H1 (cell line): ENCODE data around the gene SKIL. TPM values are rescaled to one million over a fixed set of nuclear protein-coding genes. Genes with fewer than 3 reads are reported as not detected.

ENCODE experiments used
- CTCF ChIA-PET: fragments of 300-600 bp; sonication (Branson Sonifier 250); formaldehyde crosslinking; loops from one replicate; lab custom pipeline; 2021; ENCODE audit not compliant: partially characterized antibody; lab: Charles Lee
- POLR2A ChIA-PET: fragments of 300-600 bp; sonication (Branson Sonifier 250); formaldehyde crosslinking; loops from one replicate; lab custom pipeline; 2021; ENCODE audit warnings: inconsistent platforms; ENCODE audit not compliant: partially characterized antibody; lab: Charles Lee
- DNase-seq, 2 experiments: peaks; one replicate each; pipeline versions ENCODE4 v3.0.0 to v3.0.0-alpha.2; 2010 to 2022; ENCODE audit warnings: low spot score in 2 of 2, low read depth in 1 of 2, mixed read lengths in 1 of 2
- FAIRE-seq: peaks from 2 replicates; lab custom pipeline; 2011; peaks lifted over from hg19 to GRCh38; lab: Jason Lieb, UNC
- H2AFZ ChIP-seq: 2 replicates; pipeline ENCODE4 v1.8.1; 2012; ENCODE audit warnings: low read length, inconsistent platforms
- H2AK5ac ChIP-seq: 2 replicates; pipeline ENCODE4 v1.6.1; 2013; ENCODE audit warnings: low read depth, low read length
- H2BK120ac ChIP-seq: replicated peaks from 2 replicates; pipeline ENCODE3; 2013; ENCODE audit warnings: low read depth, low read length, inconsistent platforms
- H2BK12ac ChIP-seq: 2 replicates; pipeline ENCODE4 v1.6.1; 2013; ENCODE audit warnings: low read depth, low read length
- H2BK15ac ChIP-seq: 2 replicates; pipeline ENCODE4 v1.6.1; 2013; ENCODE audit warnings: low read length
- H2BK20ac ChIP-seq: 2 replicates; pipeline ENCODE4 v1.6.1; 2013; ENCODE audit warnings: low read length
- H2BK5ac ChIP-seq: 2 replicates; pipeline ENCODE4 v1.6.1; 2013; ENCODE audit warnings: low read depth, low read length
- H3K14ac ChIP-seq: 2 replicates; pipeline ENCODE4 v1.6.1; 2013; ENCODE audit warnings: inconsistent platforms; ENCODE audit not compliant: insufficient read length
- H3K18ac ChIP-seq: 2 replicates; pipeline ENCODE4 v1.6.1; 2013; ENCODE audit warnings: low read length; ENCODE audit errors: extremely low read depth
- H3K23ac ChIP-seq: 2 replicates; pipeline ENCODE4 v1.6.1; 2013; ENCODE audit warnings: inconsistent platforms; ENCODE audit not compliant: insufficient read length
- H3K23me2 ChIP-seq: 2 replicates; pipeline ENCODE4 v1.6.1; 2013; ENCODE audit warnings: low read depth, low read length
- H3K27ac ChIP-seq: 2 replicates; pipeline ENCODE4 v1.6.1; 2011; ENCODE audit warnings: low read depth, low read length, inconsistent platforms
- H3K27me3 ChIP-seq, 4 experiments: replicated peaks in 1 of 4; 1 replicate in 1 of 4; 2 replicates in 3 of 4; pipeline versions ENCODE4 v1.6.1 to v1.8.1; 2011 to 2013; ENCODE audit warnings: low read length in 3 of 4, mild to moderate bottlenecking in 3 of 4, inconsistent platforms in 2 of 4, mixed read lengths in 2 of 4, moderate library complexity in 1 of 4; ENCODE audit not compliant: control insufficient read depth in 3 of 4, insufficient read depth in 3 of 4; ENCODE audit errors: extremely low read depth in 1 of 4
- H3K36me3 ChIP-seq, 4 experiments: 2 replicates each; pipeline versions ENCODE4 v1.6.1 to v1.8.1; 2011 to 2013; ENCODE audit warnings: mild to moderate bottlenecking in 4 of 4, low read length in 3 of 4, moderate library complexity in 2 of 4, control low read depth in 1 of 4, inconsistent platforms in 1 of 4; ENCODE audit not compliant: insufficient read depth in 4 of 4, control insufficient read depth in 2 of 4
- H3K4ac ChIP-seq: replicated peaks from 2 replicates; pipeline ENCODE3; 2013; ENCODE audit warnings: low read length, low read depth, mixed read lengths, inconsistent platforms; ENCODE audit not compliant: insufficient read length
- H3K4me1 ChIP-seq, 4 experiments: replicated peaks in 1 of 4; 1 replicate in 1 of 4; 2 replicates in 3 of 4; pipeline versions ENCODE4 v1.6.1 to v1.8.1; 2011 to 2013; ENCODE audit warnings: low read length in 3 of 4, inconsistent platforms in 2 of 4, mixed read lengths in 1 of 4; ENCODE audit not compliant: insufficient read depth in 4 of 4, control insufficient read depth in 3 of 4
- H3K4me2 ChIP-seq, 2 experiments: 2 replicates each; pipeline versions ENCODE4 v1.6.1 to v1.8.1; 2011 to 2013; ENCODE audit warnings: low read depth in 2 of 2, low read length in 2 of 2, control low read depth in 1 of 2, inconsistent platforms in 1 of 2, mild to moderate bottlenecking in 1 of 2; ENCODE audit not compliant: insufficient read depth in 1 of 2
- H3K4me3 ChIP-seq, 4 experiments: fragments of 200-600, 300-600 bp in 1 of 4; sonication (generic), shearing (Covaris generic), sonication (Bioruptor Twin) in 1 of 4; 2 replicates each; pipeline versions ENCODE4 v1.5.1 to v1.8.1; 2011 to 2016; ENCODE audit warnings: low read length in 4 of 4, low read depth in 3 of 4, control low read depth in 2 of 4, inconsistent platforms in 2 of 4, mild to moderate bottlenecking in 2 of 4, mixed read lengths in 1 of 4, moderate library complexity in 1 of 4; ENCODE audit not compliant: insufficient read depth in 2 of 4; ENCODE audit errors: extremely low read depth in 1 of 4
- H3K56ac ChIP-seq: replicated peaks from 2 replicates; pipeline ENCODE3; 2013; ENCODE audit warnings: low read depth, mild to moderate bottlenecking, mixed read lengths, low read length, inconsistent platforms; ENCODE audit not compliant: insufficient read length
- H3K79me1 ChIP-seq: 2 replicates; pipeline ENCODE4 v1.6.1; 2013; ENCODE audit warnings: low read depth, low read length, control low read depth
- H3K79me2 ChIP-seq, 2 experiments: 2 replicates each; pipeline versions ENCODE4 v1.6.1 to v1.8.1; 2012 to 2013; ENCODE audit warnings: low read length in 2 of 2, mild to moderate bottlenecking in 2 of 2, inconsistent platforms in 1 of 2; ENCODE audit not compliant: insufficient read depth in 2 of 2, control insufficient read depth in 1 of 2
- H3K9ac ChIP-seq, 4 experiments: replicated peaks in 1 of 4; 1 replicate in 1 of 4; 2 replicates in 3 of 4; pipeline versions ENCODE4 v1.6.1 to v1.8.1; 2011 to 2013; ENCODE audit warnings: low read depth in 3 of 4, low read length in 3 of 4, control low read depth in 2 of 4, mild to moderate bottlenecking in 2 of 4, moderate library complexity in 2 of 4, inconsistent platforms in 1 of 4; ENCODE audit errors: extremely low read depth in 1 of 4
- H3K9me3 ChIP-seq, 2 experiments: 2 replicates each; pipeline versions ENCODE4 v1.6.1 to v1.8.1; 2012 to 2013; ENCODE audit warnings: mild to moderate bottlenecking in 2 of 2, moderate library complexity in 2 of 2, control low read depth in 1 of 2, inconsistent platforms in 1 of 2, low read depth in 1 of 2, low read length in 1 of 2, mixed read lengths in 1 of 2; ENCODE audit not compliant: insufficient read depth in 2 of 2
- H4K20me1 ChIP-seq, 2 experiments: replicated peaks in 1 of 2; 2 replicates each; pipeline versions ENCODE3 to v1.8.1; 2011 to 2013; ENCODE audit warnings: inconsistent platforms in 2 of 2, low read length in 2 of 2, mild to moderate bottlenecking in 1 of 2; ENCODE audit not compliant: insufficient read depth in 2 of 2, control insufficient read depth in 1 of 2
- H4K5ac ChIP-seq: 2 replicates; pipeline ENCODE4 v1.6.1; 2013; ENCODE audit warnings: low read length, low read depth, mixed read lengths, inconsistent platforms; ENCODE audit not compliant: insufficient read length
- H4K8ac ChIP-seq: 2 replicates; pipeline ENCODE4 v1.8.0; 2013; ENCODE audit warnings: mild to moderate bottlenecking, moderate library complexity, low read length, inconsistent platforms; ENCODE audit not compliant: insufficient read depth; ENCODE audit errors: extremely low read depth
- H4K91ac ChIP-seq: replicated peaks from 2 replicates; pipeline ENCODE3; 2013; ENCODE audit warnings: low read length, mixed read lengths, inconsistent platforms; ENCODE audit not compliant: insufficient read length
- CHD2 ChIP-seq: IDR thresholded peaks from 2 replicates; pipeline ENCODE4 v1.6.1; 2012; ENCODE audit warnings: low read length, improper control_type of control experiment
- EP300 ChIP-seq, 2 experiments: IDR thresholded peaks; 1 replicate in 1 of 2; 2 replicates in 1 of 2; pipeline ENCODE4 v1.6.1; 2011 to 2012; ENCODE audit warnings: low read depth in 2 of 2, low read length in 2 of 2, mild to moderate bottlenecking in 2 of 2, borderline replicate concordance in 1 of 2, inconsistent platforms in 1 of 2, moderate library complexity in 1 of 2
- JUN ChIP-seq: IDR thresholded peaks from 2 replicates; pipeline ENCODE4 v1.6.1; 2011; ENCODE audit warnings: low read depth, mild to moderate bottlenecking, improper control_type of control experiment, low read length
- KDM4A ChIP-seq: IDR thresholded peaks from one replicate; pipeline ENCODE4 v1.7.1; 2012; ENCODE audit warnings: low read depth, mild to moderate bottlenecking, moderate library complexity, low read length, inconsistent platforms; ENCODE audit not compliant: severe bottlenecking
- KDM5A ChIP-seq: fragments of 200-600 bp; IDR thresholded peaks from 2 replicates; pipeline ENCODE4 v1.7.1; 2012; ENCODE audit warnings: mild to moderate bottlenecking, low read length, inconsistent platforms, mixed read lengths
- NRF1 ChIP-seq: IDR thresholded peaks from 2 replicates; pipeline ENCODE4 v1.6.1; 2011; ENCODE audit warnings: mild to moderate bottlenecking, low read depth, low read length, improper control_type of control experiment
- PHF8 ChIP-seq: fragments of 200-600 bp; sonication (generic); conservative IDR thresholded peaks from 2 replicates; pipeline ENCODE4 v1.7.1; 2012; ENCODE audit warnings: low read depth, mild to moderate bottlenecking, inconsistent platforms, low read length, moderate library complexity
- RBBP5 ChIP-seq: IDR thresholded peaks from 2 replicates; pipeline ENCODE4 v1.7.1; 2012; ENCODE audit warnings: low read depth, mild to moderate bottlenecking, inconsistent platforms, low read length, moderate library complexity, borderline replicate concordance
- SP1 ChIP-seq: IDR thresholded peaks from 2 replicates; pipeline ENCODE4 v1.6.1; 2011; ENCODE audit warnings: low read depth, low read length
- SRF ChIP-seq: IDR thresholded peaks from 2 replicates; pipeline ENCODE4 v1.6.1; 2011; ENCODE audit warnings: mild to moderate bottlenecking, low read depth, low read length, moderate library complexity
- TBP ChIP-seq: IDR thresholded peaks from 2 replicates; pipeline ENCODE4 v1.6.1; 2011; ENCODE audit warnings: low read depth, low read length, improper control_type of control experiment
- WGBS, 2 experiments: shearing (Covaris generic) in 1 of 2; methylation state at CpG; one replicate each; pipeline versions ENCODE4 v1.1.6 to v1.1.7; 2013 to 2015; ENCODE audit warnings: low lambda C conversion rate in 2 of 2, mixed read lengths in 2 of 2, inconsistent platforms in 1 of 2, low coverage in 1 of 2, missing lambda C conversion rate in 1 of 2; ENCODE audit not compliant: insufficient replicate concordance in 2 of 2, insufficient coverage in 1 of 2, insufficient read length in 1 of 2; ENCODE audit errors: extremely low coverage in 1 of 2, missing lambda C conversion rate in 1 of 2; 5-methylcytosine and 5-hydroxymethylcytosine counted together
- polyA plus RNA-seq, 7 experiments: library from polyadenylated mRNA; depleted of rRNA in 3 of 7; stranded (reverse) in 5 of 7; unstranded in 2 of 7; fragments of >200 nt in 5 of 7; fragments of 200-250 nt in 2 of 7; gene quantifications; 1 replicate in 5 of 7; 2 replicates in 1 of 7; 4 replicates in 1 of 7; pipeline versions ENCODE4 v1.2.1 to v1.2.3, GENCODE V29; 2011 to 2013; ENCODE audit warnings: missing spikeins in 2 of 7, mixed read lengths in 2 of 7
- total RNA-seq: library from RNA; stranded (reverse); fragmentation: NEBNext Ultra II Directional; extraction: Animal tissue kit (Norgen Biotek cat#: 25700); gene quantifications from 2 replicates; pipeline ENCODE4 v1.2.1, GENCODE V29; 2021

The SKIL gene
- total and polyA plus RNA-seq, 2 of the 8 experiments (the other 6 are each of a cell fraction or from before 2014, with no cell fraction given): 13.2 to 277 TPM

DNA sequence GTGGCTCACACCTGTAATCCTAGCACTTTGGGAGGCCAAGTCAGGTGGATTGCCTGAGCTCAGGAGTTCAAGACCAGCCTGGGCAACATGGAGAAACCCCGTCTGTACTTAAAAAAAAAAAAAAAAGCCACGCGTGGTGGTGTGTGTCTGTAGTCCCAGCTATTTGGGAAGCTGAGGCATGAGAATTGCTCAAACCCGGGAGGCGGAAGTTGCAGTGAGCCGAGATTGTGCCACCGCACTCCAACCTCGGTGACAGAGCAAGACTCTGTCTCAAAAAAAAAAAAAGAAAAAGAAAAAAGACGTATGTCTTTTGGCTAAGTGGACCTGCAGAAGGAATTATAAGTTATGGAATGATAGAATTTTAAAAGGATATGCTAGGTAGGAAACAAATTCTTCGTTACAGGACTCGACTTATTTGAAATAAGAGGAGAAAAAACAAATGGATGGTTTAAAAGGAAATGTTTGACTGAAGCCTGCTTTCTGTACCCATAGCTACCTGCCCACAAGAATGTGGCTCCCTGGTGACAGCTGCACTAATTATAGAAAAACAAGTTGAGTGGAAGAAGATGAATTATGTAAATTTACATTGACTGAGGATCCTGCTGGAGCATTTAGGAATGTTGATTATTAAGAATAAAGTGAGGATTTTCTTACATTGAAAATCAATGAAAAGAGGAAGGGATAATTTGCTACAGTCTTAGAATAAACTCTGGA is 36.0 kb upstream of the SKIL start:
- Histone ChIP-seq H3K56ac (no peak overlapping the region), H3K9ac (no peak overlapping the region), H2BK15ac (no peak overlapping the region), H3K27ac (no peak overlapping the region), H2BK12ac (no peak overlapping the region), H4K8ac (no peak overlapping the region), H2AK5ac (no peak overlapping the region), H3K23me2 (no peaks in the 10 kb centered on the region; the same call in 1 of the 2 replicates), H3K23ac (no peak overlapping the region), H2BK5ac (no peak overlapping the region), H3K4ac (no peak overlapping the region), H3K4me1 (peaks cover 0 to 11% (median 2%) of the 10 kb centered on the region in 4 experiments; a peak in 2 of 7 replicates), H3K4me2 (no peak overlapping the region), H3K27me3 (no peaks in the 10 kb centered on the region; a peak in 2 of 7 replicates), H3K9me3 (peaks cover 2 to 3% of the 10 kb centered on the region in 2 experiments; a peak in 1 of 4 replicates), H4K91ac (no peak overlapping the region), H2BK20ac (no peak overlapping the region), H4K5ac (no peak overlapping the region), H2BK120ac (no peak overlapping the region), H3K4me3 (no peak overlapping the region), H3K79me2 (no peaks in the 10 kb centered on the region), H3K18ac (no peak overlapping the region), H4K20me1 (no peaks in the 10 kb centered on the region), H3K79me1 (no peaks in the 10 kb centered on the region), H2AFZ (no peak overlapping the region), H3K36me3 (no peaks in the 10 kb centered on the region), H3K14ac (no peak overlapping the region)
- WGBS, 2 experiments: 91% methylated on average over 11 of the region's 11 CpGs; no CpG with 5 or more reads in 1 of the 2 experiments
- ChIA-PET CTCF (interaction anchor here (0.8 to 2.0 kb wide), 4 partner anchors 9 to 490 kb away, joined by 3 to 6 read pairs (median 3); no protein-coding TSS in a partner anchor), POLR2A (no interaction called here)
- TF ChIP-seq TBP: no peak
- no peak for TF ChIP-seq CHD2
- no peak for TF ChIP-seq KDM5A
- no peak for TF ChIP-seq EP300 (IDR thresholded peaks at IDR 0.05; ENCODE audit: borderline replicate concordance in 1 of 2, low read depth in 2 of 2, low read length in 2 of 2)
- no peak for TF ChIP-seq RBBP5
- TF ChIP-seq NRF1: no peak
- no peak for TF ChIP-seq PHF8
- no peak for TF ChIP-seq SP1
- TF ChIP-seq JUN: no peak
- no peak for TF ChIP-seq KDM4A
- no peak for TF ChIP-seq SRF
- FAIRE-seq: no peak
- no peak for DNase-seq
